Measurements from ENCODE around the gene PRLHR. TPM values are rescaled to one million over a fixed set of nuclear protein-coding genes. Genes with fewer than 3 reads are reported as not detected.

PRLHR gene
- total and polyA plus RNA-seq, 9 donors = 0.06 to 0.57 (median 0.14) TPM; not detected in 5

DNA sequence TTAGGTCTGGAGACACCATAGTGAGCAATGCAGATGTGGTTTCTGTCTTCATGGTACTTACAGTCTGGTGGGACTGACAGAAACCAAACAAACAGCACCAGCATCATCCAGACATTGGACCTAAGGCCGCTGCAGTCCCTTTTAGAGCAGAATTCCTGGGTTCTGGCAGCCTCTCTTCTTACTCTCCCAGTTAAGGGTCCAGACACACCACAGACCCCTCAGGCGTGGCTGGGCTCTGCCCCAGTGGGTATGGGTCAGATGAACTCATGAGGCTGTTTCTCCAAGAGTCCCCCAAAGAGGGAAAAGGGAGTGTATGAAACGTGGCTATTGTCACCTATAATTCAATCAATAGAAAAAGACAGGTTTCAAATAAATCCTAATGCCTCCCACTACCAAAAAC, 31.3 kb downstream of the PRLHR start:
- Histone ChIP-seq H3K27ac (no peak overlapping the region), H3K27me3 (no peaks in the 10 kb centered on the region), H3K36me3 (no peaks in the 10 kb centered on the region), H3K4me1 (ENCODE audit: insufficient read depth) (no peaks in the 10 kb centered on the region), H3K9me3 (no peaks in the 10 kb centered on the region), H3K4me3 (no peak overlapping the region)
- WGBS, 3 donors = 56 to 74% (median 68%) methylated on average over 3 of the region's 3 CpGs
- TF ChIP-seq, protein P1, sequence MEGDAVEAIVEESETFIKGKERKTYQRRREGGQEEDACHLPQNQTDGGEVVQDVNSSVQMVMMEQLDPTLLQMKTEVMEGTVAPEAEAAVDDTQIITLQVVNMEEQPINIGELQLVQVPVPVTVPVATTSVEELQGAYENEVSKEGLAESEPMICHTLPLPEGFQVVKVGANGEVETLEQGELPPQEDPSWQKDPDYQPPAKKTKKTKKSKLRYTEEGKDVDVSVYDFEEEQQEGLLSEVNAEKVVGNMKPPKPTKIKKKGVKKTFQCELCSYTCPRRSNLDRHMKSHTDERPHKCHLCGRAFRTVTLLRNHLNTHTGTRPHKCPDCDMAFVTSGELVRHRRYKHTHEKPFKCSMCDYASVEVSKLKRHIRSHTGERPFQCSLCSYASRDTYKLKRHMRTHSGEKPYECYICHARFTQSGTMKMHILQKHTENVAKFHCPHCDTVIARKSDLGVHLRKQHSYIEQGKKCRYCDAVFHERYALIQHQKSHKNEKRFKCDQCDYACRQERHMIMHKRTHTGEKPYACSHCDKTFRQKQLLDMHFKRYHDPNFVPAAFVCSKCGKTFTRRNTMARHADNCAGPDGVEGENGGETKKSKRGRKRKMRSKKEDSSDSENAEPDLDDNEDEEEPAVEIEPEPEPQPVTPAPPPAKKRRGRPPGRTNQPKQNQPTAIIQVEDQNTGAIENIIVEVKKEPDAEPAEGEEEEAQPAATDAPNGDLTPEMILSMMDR (IDR thresholded peaks at IDR 0.05) = no peak
- TF ChIP-seq EP300 (IDR thresholded peaks at IDR 0.05) (no peak), POLR2A (IDR thresholded peaks at IDR 0.05) (no peak)
- intact Hi-C loops (cut with DNase I) = loop anchor here in 1 of 4 donors (10.0 kb wide), 1 partner anchor 161 kb away; no protein-coding TSS in a partner anchor
- no peak for DNase-seq

DNA sequence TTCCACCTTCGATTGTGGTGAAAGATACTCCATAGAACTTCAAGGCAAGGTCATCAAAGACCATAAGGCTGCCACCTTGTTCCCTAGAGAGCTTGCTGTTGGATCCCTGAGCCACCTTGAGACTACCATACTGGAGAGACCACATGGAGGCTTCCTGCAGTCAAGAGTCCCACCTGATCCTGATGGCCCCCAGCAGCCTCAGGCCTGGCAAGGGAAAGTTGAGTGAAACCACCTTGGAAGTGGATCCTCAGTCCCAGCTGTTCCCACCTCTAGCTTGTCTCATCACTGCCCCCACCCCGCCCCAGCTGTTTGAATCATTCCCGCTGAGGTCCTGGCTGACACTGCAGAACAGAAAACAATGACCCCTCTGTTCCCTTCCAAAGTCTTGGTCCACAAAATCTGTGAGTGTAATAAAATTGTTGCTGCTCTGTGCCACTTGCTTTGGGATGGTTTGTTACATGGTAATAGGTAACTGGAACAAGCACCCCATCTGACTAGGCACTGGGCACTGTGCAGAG, 32.0 kb downstream of the PRLHR start:
- no peak for DNase-seq
- no peak overlapping the region for H3K27ac ChIP-seq
- H3K4me1 ChIP-seq (ENCODE audit: insufficient read depth) = no peaks in the 10 kb centered on the region
- H3K27me3 ChIP-seq = no peaks in the 10 kb centered on the region
- no peaks in the 10 kb centered on the region for H3K36me3 ChIP-seq
- H3K9me3 ChIP-seq = no peaks in the 10 kb centered on the region
- TF ChIP-seq, protein P1 (IDR thresholded peaks at IDR 0.05) = no peak
- TF ChIP-seq POLR2A (IDR thresholded peaks at IDR 0.05) = no peak
- TF ChIP-seq EP300 (IDR thresholded peaks at IDR 0.05) = no peak
- WGBS, 3 donors = 89 to 98% (median 91%) methylated on average over 3 of the region's 3 CpGs
- intact Hi-C loops (cut with DNase I) = loop anchor here in 1 of 4 donors (10.0 kb wide), 1 partner anchor 161 kb away; no protein-coding TSS in a partner anchor
- H3K4me3 ChIP-seq = no peak overlapping the region

DNA sequence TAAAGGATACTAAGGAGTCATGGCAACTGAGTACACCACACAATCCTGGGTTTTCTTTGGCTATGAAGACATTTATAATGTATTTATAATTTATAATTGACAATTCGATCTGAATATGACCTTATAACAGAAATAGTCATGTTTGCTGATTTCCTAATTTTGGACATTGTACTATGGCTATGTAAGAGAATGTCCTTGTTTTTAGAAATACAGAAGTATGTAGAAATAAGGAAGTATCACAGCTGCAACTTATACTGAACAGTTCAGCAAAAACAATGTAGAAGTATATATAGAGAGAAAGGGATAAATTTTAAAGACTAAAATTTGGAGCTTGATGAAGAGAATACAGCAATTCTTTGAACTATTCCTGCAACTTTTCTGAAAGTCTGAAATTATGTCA, 32.6 kb downstream of the PRLHR start:
- no peak for DNase-seq
- no peaks in the 10 kb centered on the region for H3K9me3 ChIP-seq
- no peak overlapping the region for H3K27ac ChIP-seq
- no peaks in the 10 kb centered on the region for H3K36me3 ChIP-seq
- TF ChIP-seq EP300 (IDR thresholded peaks at IDR 0.05) (no peak), POLR2A (IDR thresholded peaks at IDR 0.05) (no peak)
- TF ChIP-seq, protein P1 (IDR thresholded peaks at IDR 0.05) = no peak
- intact Hi-C loops (cut with DNase I) = loop anchor here in 1 of 4 donors (10.0 kb wide), 1 partner anchor 162 kb away; no protein-coding TSS in a partner anchor
- no peak overlapping the region for H3K4me3 ChIP-seq
- WGBS, 3 donors = 73 to 88% (median 75%) methylated on average over 1 of the region's 1 CpG
- no peaks in the 10 kb centered on the region for H3K27me3 ChIP-seq
- no peaks in the 10 kb centered on the region for H3K4me1 ChIP-seq (ENCODE audit: insufficient read depth)

DNA sequence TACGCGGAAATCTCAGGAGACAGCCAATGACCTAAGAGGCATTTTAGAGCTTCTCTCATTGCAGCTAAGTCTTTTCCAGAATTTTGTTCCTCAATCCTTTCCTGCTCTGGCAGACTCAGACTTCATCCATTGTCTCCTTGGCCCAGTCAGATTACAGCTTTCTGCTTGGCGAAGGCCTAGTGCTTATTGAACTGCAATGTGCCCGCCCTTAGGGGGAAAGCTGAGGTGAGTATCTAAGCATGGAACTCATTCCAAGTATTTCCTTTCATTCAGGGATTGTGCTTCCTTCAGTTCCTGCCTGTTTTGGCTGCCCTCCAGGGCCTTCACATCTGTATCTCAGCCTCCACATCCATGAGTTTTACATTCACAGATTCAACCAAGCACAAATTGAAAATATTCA, 37.5 kb downstream of the PRLHR start:
- no peak for DNase-seq
- TF ChIP-seq, protein P1 (IDR thresholded peaks at IDR 0.05) = no peak
- TF ChIP-seq POLR2A (IDR thresholded peaks at IDR 0.05) (no peak), EP300 (IDR thresholded peaks at IDR 0.05) (no peak)
- Histone ChIP-seq H3K27me3 (no peaks in the 10 kb centered on the region), H3K9me3 (no peaks in the 10 kb centered on the region), H3K27ac (no peak overlapping the region), H3K4me3 (no peak overlapping the region), H3K36me3 (no peaks in the 10 kb centered on the region), H3K4me1 (ENCODE audit: insufficient read depth) (no peaks in the 10 kb centered on the region)
- WGBS, 3 donors = 56 to 59% (median 57%) methylated on average over 4 of the region's 4 CpGs
- intact Hi-C loops (cut with DNase I) = no loop called here
